ENCODE measurements around the gene PTOV1. TPM values are rescaled to one million over a fixed set of nuclear protein-coding genes. Genes with fewer than 3 reads are reported as not detected.
"Not testable (repeated sequence)": the region's sequence is repeated elsewhere in the genome, so short reads cannot be mapped to it uniquely, and the experiment has no call there.

Gene PTOV1
- total RNA-seq, 2 donors from 2014 or later = 179 to 252 TPM

GRCh38 chr19:49816590-49816989 lies 34.4 kb upstream of the PTOV1 start:
- intact Hi-C loops (cut with DNase I) = loop anchor here (5.0 kb wide), 1 partner anchor 36 kb away; the partner anchor contains the start of gene PTOV1
- Histone ChIP-seq H3K27ac (peak overlapping the region; percentile 91 to 93), H3K27me3 (replicated peaks; ENCODE audit: insufficient read depth) (no peaks in the 10 kb centered on the region), H3K36me3 (no peaks in the 10 kb centered on the region), H3K9me3 (no peaks in the 10 kb centered on the region), H3K4me1 (replicated peaks) (peaks cover 3% of the 10 kb centered on the region), H3K4me3 (no peak overlapping the region)
- DNase-seq (ENCODE audit: low spot score) = no peak
- TF ChIP-seq POLR2A (IDR thresholded peaks at IDR 0.05) = no peak
- no peak for TF ChIP-seq CTCF (IDR thresholded peaks at IDR 0.05)
- TF ChIP-seq POLR2AphosphoS5 (IDR thresholded peaks at IDR 0.05) = no peak
- 69% methylated on average over 14 of the region's 14 CpGs for WGBS

GRCh38 chr19:49817964-49818648 lies 32.9 kb upstream of the PTOV1 start, which contains the start of gene MED25:
Gene MED25, plus strand, starts transcription at chr19:49818289. Its CDS starts 53 bp downstream, at chr19:49818342.
- peak; percentile 77 for DNase-seq (ENCODE audit: low spot score)

GRCh38 chr19:49818649-49819370 lies 32.1 kb upstream of the PTOV1 start:
- peak overlapping the region; percentile 67 to 79 for H3K4me3 ChIP-seq
- no peaks in the 10 kb centered on the region for H3K27me3 ChIP-seq (replicated peaks; ENCODE audit: insufficient read depth)
- no peak for DNase-seq (ENCODE audit: low spot score)
- TF ChIP-seq CTCF (IDR thresholded peaks at IDR 0.05) (no peak), POLR2A (IDR thresholded peaks at IDR 0.05) (no peak), POLR2AphosphoS5 (IDR thresholded peaks at IDR 0.05) (no peak)
- peaks cover 3% of the 10 kb centered on the region for H3K4me1 ChIP-seq (replicated peaks)
- no peaks in the 10 kb centered on the region for H3K36me3 ChIP-seq
- WGBS = 16% methylated on average over 16 of the region's 16 CpGs
- intact Hi-C loops (cut with DNase I) = loop anchor here (5.0 kb wide), 1 partner anchor 33 kb away; the partner anchor contains the start of gene PTOV1
- no peaks in the 10 kb centered on the region for H3K9me3 ChIP-seq
- peak overlapping the region; percentile 91 to 93 for H3K27ac ChIP-seq

More at GRCh38 chr19:49817964-49818648, 32.9 kb upstream of the PTOV1 start, which contains the start of gene MED25:
- Histone ChIP-seq H3K36me3 (no peaks in the 10 kb centered on the region), H3K4me1 (replicated peaks) (peaks cover 3% of the 10 kb centered on the region), H3K27ac (peak within 1 kb of the TSS; percentile 91 to 93), H3K27me3 (replicated peaks; ENCODE audit: insufficient read depth) (no peaks in the 10 kb centered on the region), H3K4me3 (peak within 1 kb of the TSS; percentile 67 to 79), H3K9me3 (no peaks in the 10 kb centered on the region)
- TF ChIP-seq CTCF (IDR thresholded peaks at IDR 0.05) = peak in 3 of 4 experiments; percentile 14 to 76 (median 59)
- TF ChIP-seq POLR2A (IDR thresholded peaks at IDR 0.05) = peak; percentile 87
- peak; percentile 92 for TF ChIP-seq POLR2AphosphoS5 (IDR thresholded peaks at IDR 0.05)
- intact Hi-C loops (cut with DNase I) = loop anchor here (5.0 kb wide), 1 partner anchor 34 kb away; the partner anchor contains the start of gene PTOV1
- under 1% methylated on average over 57 of the region's 57 CpGs for WGBS

GRCh38 chr19:49819452-49820115 lies 31.4 kb upstream of the PTOV1 start:
- not testable (repeated sequence) for H3K36me3 ChIP-seq; H3K9me3 ChIP-seq; H3K27ac ChIP-seq; H3K27me3 ChIP-seq (replicated peaks; ENCODE audit: insufficient read depth); H3K4me1 ChIP-seq (replicated peaks); DNase-seq (ENCODE audit: low spot score)
- intact Hi-C loops (cut with DNase I) = loop anchor here (5.0 kb wide), 1 partner anchor 33 kb away; the partner anchor contains the start of gene PTOV1
- WGBS = 81% methylated on average over 7 of the region's 7 CpGs
- H3K4me3 ChIP-seq = peak overlapping the region; percentile 67 to 79

- intact Hi-C loops (cut with DNase I) = no loop called here
- H3K4me3 ChIP-seq = no peak overlapping the region
- no peaks in the 10 kb centered on the region for H3K27me3 ChIP-seq (replicated peaks; ENCODE audit: insufficient read depth)
- peaks cover 3% of the 10 kb centered on the region for H3K4me1 ChIP-seq (replicated peaks)
- no peak for DNase-seq (ENCODE audit: low spot score)
- TF ChIP-seq POLR2AphosphoS5 (IDR thresholded peaks at IDR 0.05) = no peak
- no peak for TF ChIP-seq POLR2A (IDR thresholded peaks at IDR 0.05)
- no peak for TF ChIP-seq CTCF (IDR thresholded peaks at IDR 0.05)
- WGBS = 74% methylated on average over 10 of the region's 10 CpGs
- H3K36me3 ChIP-seq = no peaks in the 10 kb centered on the region
- no peaks in the 10 kb centered on the region for H3K9me3 ChIP-seq
- no peak overlapping the region for H3K27ac ChIP-seq
Observed at GRCh38 chr19:49820125-49820524, 30.8 kb upstream of the PTOV1 start.

Measured in prostate gland (tissue), 2 donors.